Measurements from ENCODE around the gene USP53.

USP53 gene

GRCh38 chr4:119315036-119315435 lies 102.5 kb downstream of the USP53 start:
- no peak overlapping the region for H3K4me3 ChIP-seq (ENCODE audit: low read depth in 1 of 2, low read length in 2 of 2)
- no peaks in the 10 kb centered on the region for H3K79me2 ChIP-seq (ENCODE audit: insufficient read depth, low read length)
- H3K27me3 ChIP-seq (ENCODE audit: insufficient read depth, low read length, poor library complexity): peaks cover 26% of the 10 kb centered on the region
- no peak for TF ChIP-seq CTCF (IDR thresholded peaks at IDR 0.05; ENCODE audit: borderline replicate concordance, extremely low read depth, low read length, poor library complexity, severe bottlenecking)
- TF ChIP-seq EZH2 (IDR thresholded peaks at IDR 0.05; ENCODE audit: borderline replicate concordance, low read depth, low read length, severe bottlenecking): no peak
- ATAC-seq (ENCODE audit: insufficient read depth, low read depth) (no peak), DNase-seq (no peak)
- no peaks in the 10 kb centered on the region for H3K9me3 ChIP-seq (ENCODE audit: insufficient read depth, low read length, severe bottlenecking)
- no peak overlapping the region for H3K27ac ChIP-seq (ENCODE audit: low read length)
- H4K20me1 ChIP-seq (ENCODE audit: insufficient read depth, low read length): no peaks in the 10 kb centered on the region
- H3K4me2 ChIP-seq (ENCODE audit: insufficient read depth, low read length): no peak overlapping the region
- no peak overlapping the region for H2AFZ ChIP-seq (ENCODE audit: low read depth, low read length)
- H3K36me3 ChIP-seq (ENCODE audit: insufficient read depth, low read length): no peaks in the 10 kb centered on the region
- H3K4me1 ChIP-seq (ENCODE audit: insufficient read depth, low read length): no peaks in the 10 kb centered on the region
- H3K9ac ChIP-seq (ENCODE audit: low read depth, low read length): no peak overlapping the region

DNA sequence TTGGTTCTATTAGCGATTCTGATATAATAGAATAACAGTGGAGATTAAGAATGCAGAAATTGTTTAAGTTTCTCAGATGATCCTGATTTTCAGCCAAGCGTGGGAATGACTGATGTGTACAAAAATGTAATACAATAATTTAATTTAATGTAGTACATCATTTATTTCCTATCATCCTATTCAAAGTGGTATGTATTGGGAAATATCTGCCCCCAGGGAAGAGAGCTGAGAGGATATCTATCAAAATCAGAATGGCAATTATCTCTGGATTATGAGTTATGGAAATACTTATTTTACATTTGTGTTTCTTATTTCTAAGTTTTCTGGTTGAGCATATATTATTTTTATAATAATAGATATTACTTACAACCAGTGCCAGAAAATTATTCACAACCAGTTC lies 105.5 kb downstream of the USP53 start:
- Histone ChIP-seq H3K27me3 (ENCODE audit: insufficient read depth, low read length, poor library complexity) (peaks cover 18% of the 10 kb centered on the region), H4K20me1 (ENCODE audit: insufficient read depth, low read length) (no peaks in the 10 kb centered on the region), H3K4me2 (ENCODE audit: insufficient read depth, low read length) (no peak overlapping the region), H3K9me3 (ENCODE audit: insufficient read depth, low read length, severe bottlenecking) (no peaks in the 10 kb centered on the region), H3K27ac (ENCODE audit: low read length) (no peak overlapping the region), H3K36me3 (ENCODE audit: insufficient read depth, low read length) (no peaks in the 10 kb centered on the region), H2AFZ (ENCODE audit: low read depth, low read length) (no peak overlapping the region), H3K4me3 (ENCODE audit: low read depth in 1 of 2, low read length in 2 of 2) (no peak overlapping the region), H3K79me2 (ENCODE audit: insufficient read depth, low read length) (no peaks in the 10 kb centered on the region), H3K4me1 (ENCODE audit: insufficient read depth, low read length) (no peaks in the 10 kb centered on the region), H3K9ac (ENCODE audit: low read depth, low read length) (no peak overlapping the region)
- ATAC-seq (ENCODE audit: insufficient read depth, low read depth): no peak
- DNase-seq: no peak
- TF ChIP-seq EZH2 (IDR thresholded peaks at IDR 0.05; ENCODE audit: borderline replicate concordance, low read depth, low read length, severe bottlenecking): no peak
- no peak for TF ChIP-seq CTCF (IDR thresholded peaks at IDR 0.05; ENCODE audit: borderline replicate concordance, extremely low read depth, low read length, poor library complexity, severe bottlenecking)

DNA sequence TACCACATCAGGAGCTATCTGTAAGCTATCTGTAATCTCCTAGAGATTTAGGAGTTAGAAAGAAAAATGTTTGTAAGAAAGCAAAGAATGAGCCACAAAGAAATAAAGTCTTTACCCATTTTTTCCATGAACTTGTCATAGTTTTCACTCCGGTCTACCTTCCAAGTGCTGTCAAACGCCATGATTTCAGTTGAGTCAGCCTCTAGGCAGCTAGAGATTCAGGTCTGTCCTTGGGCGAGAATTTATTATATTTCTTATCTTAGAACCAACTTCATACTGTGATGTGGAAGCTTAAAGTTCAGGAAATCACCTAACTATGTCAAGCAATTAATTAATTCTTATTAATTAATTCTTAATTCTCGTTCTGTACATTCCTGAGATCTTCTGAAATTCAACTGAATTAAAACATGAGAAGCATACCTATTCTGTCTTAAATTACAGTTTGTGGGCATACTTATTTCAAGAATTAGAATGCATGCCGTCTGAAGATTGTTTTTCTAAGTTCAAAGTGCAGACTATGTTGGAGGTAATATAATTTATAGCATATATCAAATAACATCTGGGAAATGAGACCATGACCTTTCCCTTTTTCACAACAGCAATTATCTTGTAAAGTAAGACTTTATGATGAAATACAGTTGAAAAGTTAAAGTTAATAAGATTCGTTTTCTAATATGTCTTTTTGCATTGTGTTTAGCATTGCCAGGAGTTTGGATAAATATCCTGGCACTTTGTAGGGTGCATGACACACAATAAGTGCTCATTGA lies 109.6 kb downstream of the USP53 start, which contains the start of gene FABP2:
FABP2 (minus strand) TSS at position 218 of the 767 bp plus-strand sequence; CDS start at position 182, 36 bp downstream.
- Histone ChIP-seq H3K9me3 (ENCODE audit: insufficient read depth, low read length, severe bottlenecking) (no peaks in the 10 kb centered on the region), H3K79me2 (ENCODE audit: insufficient read depth, low read length) (no peaks in the 10 kb centered on the region), H3K27me3 (ENCODE audit: insufficient read depth, low read length, poor library complexity) (no peaks in the 10 kb centered on the region), H3K27ac (ENCODE audit: low read length) (no peak within 1 kb of the TSS), H3K9ac (ENCODE audit: low read depth, low read length) (no peak within 1 kb of the TSS), H3K4me2 (ENCODE audit: insufficient read depth, low read length) (no peak within 1 kb of the TSS), H3K4me3 (ENCODE audit: low read depth in 1 of 2, low read length in 2 of 2) (no peak within 1 kb of the TSS), H3K36me3 (ENCODE audit: insufficient read depth, low read length) (no peaks in the 10 kb centered on the region), H3K4me1 (ENCODE audit: insufficient read depth, low read length) (no peaks in the 10 kb centered on the region), H2AFZ (ENCODE audit: low read depth, low read length) (no peak within 1 kb of the TSS), H4K20me1 (ENCODE audit: insufficient read depth, low read length) (no peaks in the 10 kb centered on the region)
- ATAC-seq (ENCODE audit: insufficient read depth, low read depth): no peak
- TF ChIP-seq EZH2 (IDR thresholded peaks at IDR 0.05; ENCODE audit: borderline replicate concordance, low read depth, low read length, severe bottlenecking): no peak
- no peak for TF ChIP-seq CTCF (IDR thresholded peaks at IDR 0.05; ENCODE audit: borderline replicate concordance, extremely low read depth, low read length, poor library complexity, severe bottlenecking)
- DNase-seq: no peak

Measured in DND-41 (cell line).